OCI-LY1 (cell line): ENCODE measurements around the gene MEMO1.

ENCODE experiments used
- CTCF ChIP-seq: fragments of 200-600 bp; sonication (generic), shearing (Covaris generic); IDR thresholded peaks from 2 replicates; pipeline ENCODE4 v1.5.1; 2017; ENCODE audit warnings: mild to moderate bottlenecking, antibody characterized with exemption, low read length, moderate library complexity, mixed read lengths
- EZH2 ChIP-seq: fragments of 200-600 bp; sonication (generic), shearing (Covaris generic); IDR thresholded peaks from 2 replicates; pipeline ENCODE4 v1.8.0; 2017; ENCODE audit warnings: borderline replicate concordance, mixed run types, mild to moderate bottlenecking, antibody characterized with exemption, low read length, moderate library complexity, mixed read lengths

- no peak for TF ChIP-seq CTCF
- TF ChIP-seq EZH2 = no peak
These were observed 116.2 kb downstream of the MEMO1 start for GRCh38 chr2:31894656-31895055.
